Measurements from ENCODE around the gene XCR1. TPM values are rescaled to one million over a fixed set of nuclear protein-coding genes. Genes with fewer than 3 reads are reported as not detected.

The XCR1 gene
- total RNA-seq, 4 donors from 2014 or later, result 0.04 TPM; not detected in 3

DNA sequence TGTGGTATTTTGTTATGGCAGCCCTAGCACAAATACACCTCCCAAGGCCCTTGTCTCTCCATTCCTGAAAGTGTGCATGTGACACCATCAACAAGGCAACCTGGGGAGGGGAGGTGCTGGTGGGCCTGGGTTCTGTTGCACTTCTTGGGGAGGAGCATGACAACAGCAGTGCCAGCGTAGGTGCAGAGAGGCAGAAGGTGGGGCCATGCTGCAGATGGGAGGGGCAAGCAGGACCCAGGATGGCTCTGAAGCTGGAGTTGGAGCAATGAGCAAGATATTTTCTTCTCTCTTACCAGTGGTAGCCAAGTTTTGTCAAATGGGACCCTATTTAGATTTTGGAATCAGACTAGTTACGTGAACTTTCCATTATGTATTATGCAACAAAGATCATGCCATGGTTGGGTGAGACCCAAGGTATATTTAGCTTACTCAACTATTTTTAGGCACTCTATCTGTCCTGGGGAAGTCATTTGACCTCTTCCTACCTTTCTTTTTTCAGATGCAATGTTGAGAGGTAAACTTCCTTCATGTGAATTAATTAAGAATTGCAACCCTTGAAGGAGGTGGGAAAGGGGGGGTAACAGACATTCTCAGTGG, 35.1 kb downstream of the XCR1 start:
- H3K4me3 ChIP-seq, result no peak overlapping the region
- H3K4me1 ChIP-seq, result peaks cover 80 to 82% of the 10 kb centered on the region in 2 donors

DNA sequence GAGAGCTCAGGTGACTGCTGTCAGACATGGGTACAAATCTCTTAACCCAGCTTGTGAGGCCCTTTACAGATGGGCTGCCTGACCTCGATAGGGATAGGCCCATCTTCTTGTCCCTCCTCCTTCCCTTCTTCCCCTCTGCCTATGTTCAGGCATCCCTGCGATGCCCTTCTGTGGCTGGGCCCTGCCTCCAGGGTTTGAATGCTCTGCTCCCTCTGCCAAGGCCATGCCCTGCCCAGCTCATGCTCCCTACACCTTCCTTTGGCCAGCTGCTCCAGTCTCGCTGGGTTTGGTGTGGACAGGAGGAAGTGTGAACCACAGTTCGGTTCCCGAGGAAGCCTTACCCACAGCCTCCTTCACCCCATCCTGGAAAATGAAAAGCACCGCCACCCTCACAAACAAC, 35.9 kb downstream of the XCR1 start:
- peak in 1 of 2 donors; percentile 14 for TF ChIP-seq POLR2A (IDR thresholded peaks at IDR 0.05)
- TF ChIP-seq, protein P1, sequence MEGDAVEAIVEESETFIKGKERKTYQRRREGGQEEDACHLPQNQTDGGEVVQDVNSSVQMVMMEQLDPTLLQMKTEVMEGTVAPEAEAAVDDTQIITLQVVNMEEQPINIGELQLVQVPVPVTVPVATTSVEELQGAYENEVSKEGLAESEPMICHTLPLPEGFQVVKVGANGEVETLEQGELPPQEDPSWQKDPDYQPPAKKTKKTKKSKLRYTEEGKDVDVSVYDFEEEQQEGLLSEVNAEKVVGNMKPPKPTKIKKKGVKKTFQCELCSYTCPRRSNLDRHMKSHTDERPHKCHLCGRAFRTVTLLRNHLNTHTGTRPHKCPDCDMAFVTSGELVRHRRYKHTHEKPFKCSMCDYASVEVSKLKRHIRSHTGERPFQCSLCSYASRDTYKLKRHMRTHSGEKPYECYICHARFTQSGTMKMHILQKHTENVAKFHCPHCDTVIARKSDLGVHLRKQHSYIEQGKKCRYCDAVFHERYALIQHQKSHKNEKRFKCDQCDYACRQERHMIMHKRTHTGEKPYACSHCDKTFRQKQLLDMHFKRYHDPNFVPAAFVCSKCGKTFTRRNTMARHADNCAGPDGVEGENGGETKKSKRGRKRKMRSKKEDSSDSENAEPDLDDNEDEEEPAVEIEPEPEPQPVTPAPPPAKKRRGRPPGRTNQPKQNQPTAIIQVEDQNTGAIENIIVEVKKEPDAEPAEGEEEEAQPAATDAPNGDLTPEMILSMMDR (IDR thresholded peaks at IDR 0.05 in 4 of 5, conservative IDR thresholded peaks at IDR 0.05 in 1 of 5), result no peak
- no peak overlapping the region for H3K4me3 ChIP-seq
- no peaks in the 10 kb centered on the region for H3K9me3 ChIP-seq
- intact Hi-C loops (cut with DNase I; ENCODE audit: low total_unique reads), result loop anchor here (10.0 kb wide), 1 partner anchor 437 kb away; no protein-coding TSS in a partner anchor
- peaks cover 86 to 90% of the 10 kb centered on the region in 2 donors for H3K4me1 ChIP-seq
- no peaks in the 10 kb centered on the region for H3K36me3 ChIP-seq
- peak overlapping the region; percentile 97 to 100 (median 100) for H3K27ac ChIP-seq
- in situ Hi-C loops (cut with MboI; ENCODE audit: low sequenced_read_pairs in 4 of 4), result no loop called here
- H3K27me3 ChIP-seq, result no peaks in the 10 kb centered on the region
- DNase-seq, result peak in 1 of 2 donors; percentile 52
- ATAC-seq, result no peak

More for the DNA sequence above, 35.1 kb downstream of the XCR1 start:
- H3K27ac ChIP-seq, result peak overlapping the region; percentile 97 to 100 (median 100)
- H3K36me3 ChIP-seq, result no peaks in the 10 kb centered on the region
- intact Hi-C loops (cut with DNase I; ENCODE audit: low total_unique reads), result loop anchor here (10.0 kb wide), 1 partner anchor 437 kb away; no protein-coding TSS in a partner anchor
- TF ChIP-seq, protein P1 (IDR thresholded peaks at IDR 0.05 in 4 of 5, conservative IDR thresholded peaks at IDR 0.05 in 1 of 5), result no peak
- peak in 1 of 2 donors; percentile 62 for TF ChIP-seq POLR2A (IDR thresholded peaks at IDR 0.05)
- in situ Hi-C loops (cut with MboI; ENCODE audit: low sequenced_read_pairs in 4 of 4), result no loop called here
- H3K27me3 ChIP-seq, result no peaks in the 10 kb centered on the region
- no peaks in the 10 kb centered on the region for H3K9me3 ChIP-seq
- DNase-seq (peak; percentile 71 to 75), ATAC-seq (peak; percentile 54 to 57)

DNA sequence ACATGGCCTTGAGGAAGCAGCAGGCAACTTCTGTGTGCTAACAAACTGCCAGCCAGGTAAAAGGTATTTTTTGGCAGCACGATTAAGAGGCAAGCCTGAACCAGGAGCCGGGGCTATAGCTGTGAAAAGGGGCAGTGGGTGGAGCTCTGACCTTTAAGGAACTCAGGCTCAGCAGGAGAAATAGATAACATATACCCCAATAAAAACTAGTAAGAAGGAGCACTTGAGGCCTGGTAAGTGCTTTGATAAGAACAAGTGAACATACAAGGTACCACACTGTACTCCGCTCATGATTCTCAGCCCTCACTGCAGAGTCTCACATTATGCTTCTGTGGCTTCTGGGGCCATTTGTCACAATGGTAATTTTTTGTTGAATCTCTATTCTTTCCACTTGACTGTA, 37.1 kb downstream of the XCR1 start:
- Histone ChIP-seq H3K27ac (peak overlapping the region; percentile 97 to 100 (median 100)), H3K9me3 (no peaks in the 10 kb centered on the region), H3K27me3 (no peaks in the 10 kb centered on the region), H3K4me3 (no peak overlapping the region), H3K4me1 (peaks cover 94 to 97% of the 10 kb centered on the region in 2 donors), H3K36me3 (no peaks in the 10 kb centered on the region)
- no peak for ATAC-seq
- no peak for DNase-seq
- in situ Hi-C loops (cut with MboI; ENCODE audit: low sequenced_read_pairs in 4 of 4), result no loop called here
- intact Hi-C loops (cut with DNase I; ENCODE audit: low total_unique reads), result loop anchor here (10.0 kb wide), 1 partner anchor 435 kb away; no protein-coding TSS in a partner anchor
- no peak for TF ChIP-seq POLR2A (IDR thresholded peaks at IDR 0.05)
- TF ChIP-seq, protein P1 (IDR thresholded peaks at IDR 0.05 in 4 of 5, conservative IDR thresholded peaks at IDR 0.05 in 1 of 5), result no peak

DNA sequence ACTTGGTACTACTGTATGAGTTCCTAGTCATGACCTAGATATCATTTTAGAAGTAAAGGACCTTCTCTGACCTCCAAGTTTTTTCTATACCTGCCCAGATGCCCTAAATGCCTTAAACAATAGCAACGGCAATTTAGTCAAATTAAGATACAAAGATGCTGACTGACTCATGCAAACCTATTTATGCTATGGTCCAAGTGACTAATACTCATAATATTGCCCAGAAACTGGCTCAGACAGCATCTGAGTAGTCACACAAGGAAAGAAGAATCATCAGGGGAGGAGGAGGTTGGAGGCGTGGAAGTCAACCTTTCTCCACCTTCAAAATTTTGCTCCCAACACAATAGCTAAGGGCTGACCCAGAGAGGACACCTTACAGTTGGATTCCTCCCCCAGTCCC, 38.5 kb downstream of the XCR1 start:
- in situ Hi-C loops (cut with MboI; ENCODE audit: low sequenced_read_pairs in 4 of 4), result no loop called here
- no peaks in the 10 kb centered on the region for H3K9me3 ChIP-seq
- peak overlapping the region; percentile 97 to 100 (median 100) for H3K27ac ChIP-seq
- DNase-seq, result no peak
- H3K27me3 ChIP-seq, result no peaks in the 10 kb centered on the region
- H3K4me3 ChIP-seq, result no peak overlapping the region
- intact Hi-C loops (cut with DNase I; ENCODE audit: low total_unique reads), result loop anchor here (2.0 to 10.0 kb wide), 3 partner anchors 30 to 576 kb away; partner anchors contain the start of gene LRRC2
- no peak for ATAC-seq
- TF ChIP-seq POLR2A (IDR thresholded peaks at IDR 0.05), result peak in 1 of 2 donors; percentile 37
- TF ChIP-seq, protein P1 (IDR thresholded peaks at IDR 0.05 in 4 of 5, conservative IDR thresholded peaks at IDR 0.05 in 1 of 5), result no peak
- no peaks in the 10 kb centered on the region for H3K36me3 ChIP-seq
- peaks cover 98 to 100% of the 10 kb centered on the region in 2 donors for H3K4me1 ChIP-seq
